K562 (cell line): ENCODE data around the gene LRRC26. TPM values are rescaled to one million over a fixed set of nuclear protein-coding genes. Genes with fewer than 3 reads are reported as not detected.
A peak's percentile ranks its signal among the peaks of the same experiment; 100 is the strongest.

Experiments used
- ATAC-seq: fragments of 200-7000 bp; cut with Tn5 transposase; 3 replicates; pipeline ENCODE4 v1.9.1; 2020; ENCODE audit warnings: moderate library complexity
- BruUV-seq: library from RNA; stranded (reverse); fragments of 400-500 nt; replicated peaks from 2 replicates; lab custom pipeline; 2021; lab: Mats Ljungman, UMichigan
- CTCF ChIA-PET: fragments of 300-600 bp; formaldehyde crosslinking; extraction: SDS; loops from one replicate; lab custom pipeline; 2021; ENCODE audit warnings: low intra/inter-chr PET ratio; lab: Yijun Ruan, JAX
- POLR2A ChIA-PET: fragments of 300-600, 350-650 bp; sonication (Branson Sonifier 250); formaldehyde crosslinking; extraction: SDS; loops from one replicate; lab custom pipeline; 2021; ENCODE audit warnings: antibody characterized with exemption, inconsistent platforms; lab: Yijun Ruan, JAX
- DNase-seq, 4 experiments: peaks; one replicate each; pipeline versions ENCODE4 v3.0.0 to v3.0.0-alpha.2; 2011 to 2018; ENCODE audit warnings: low spot score in 3 of 4, mixed read lengths in 3 of 4; ENCODE audit errors: extremely low read depth in 1 of 4
- FAIRE-seq: peaks from 2 replicates; lab custom pipeline; 2011; peaks lifted over from hg19 to GRCh38; lab: Jason Lieb, UNC
- H2AFZ ChIP-seq: 2 replicates; pipeline ENCODE4 v1.6.0; 2011; ENCODE audit warnings: low read depth, low read length, control low read depth, inconsistent platforms
- H3K27ac ChIP-seq: fragments of 200-600 bp; 3 replicates; pipeline ENCODE4 v1.8.0; 2011; ENCODE audit warnings: low read depth, mild to moderate bottlenecking, control low read depth, inconsistent platforms, low read length, moderate library complexity, mixed read lengths; ENCODE audit errors: extremely low read depth
- H3K27me3 ChIP-seq, 2 experiments: fragments of 300-600 bp in 1 of 2; 2 replicates in 1 of 2; 3 replicates in 1 of 2; pipeline versions ENCODE4 v1.6.0 to v1.8.0; 2011; ENCODE audit warnings: inconsistent platforms in 2 of 2, low read length in 2 of 2, mild to moderate bottlenecking in 1 of 2, mixed read lengths in 1 of 2, moderate library complexity in 1 of 2; ENCODE audit not compliant: control insufficient read depth in 2 of 2, insufficient read depth in 2 of 2
- H3K36me3 ChIP-seq: fragments of 300-600 bp; 3 replicates; pipeline ENCODE4 v1.8.0; 2011; ENCODE audit warnings: mild to moderate bottlenecking, low read length, inconsistent platforms; ENCODE audit not compliant: control insufficient read depth, insufficient read depth
- H3K4me1 ChIP-seq, 2 experiments: fragments of 200-600 bp in 1 of 2; replicated peaks in 1 of 2; 2 replicates in 1 of 2; 3 replicates in 1 of 2; pipeline versions ENCODE4 v1.5.1 to v1.8.0; 2011; ENCODE audit warnings: inconsistent platforms in 2 of 2, low read length in 2 of 2, mild to moderate bottlenecking in 1 of 2, mixed read lengths in 1 of 2, moderate library complexity in 1 of 2; ENCODE audit not compliant: control insufficient read depth in 2 of 2, insufficient read depth in 2 of 2
- H3K4me2 ChIP-seq: 2 replicates; pipeline ENCODE4 v1.6.1; 2011; ENCODE audit warnings: low read length, control low read depth, inconsistent platforms, mixed read lengths; ENCODE audit not compliant: insufficient read depth
- H3K4me3 ChIP-seq: fragments of 200-600 bp; sonication (generic), shearing (Covaris generic); 2 replicates; pipeline ENCODE4 v1.5.1; 2016; ENCODE audit warnings: control low read depth, inconsistent platforms
- H3K79me2 ChIP-seq: fragments of 200-600 bp; 3 replicates; pipeline ENCODE4 v1.8.0; 2011; ENCODE audit warnings: low read length, inconsistent platforms; ENCODE audit not compliant: control insufficient read depth, insufficient read depth
- H3K9ac ChIP-seq, 2 experiments: 2 replicates each; pipeline versions ENCODE4 v1.6.0 to v1.6.1; 2011; ENCODE audit warnings: low read depth in 2 of 2, low read length in 2 of 2, control low read depth in 1 of 2, inconsistent platforms in 1 of 2, mild to moderate bottlenecking in 1 of 2, mixed read lengths in 1 of 2; ENCODE audit not compliant: insufficient read depth in 1 of 2
- H3K9me1 ChIP-seq: one replicate; pipeline ENCODE4 v1.6.0; 2011; ENCODE audit warnings: inconsistent platforms, mild to moderate bottlenecking, low read length, moderate library complexity; ENCODE audit not compliant: control insufficient read depth, insufficient read depth
- H3K9me3 ChIP-seq: replicated peaks from 2 replicates; pipeline ENCODE4 v1.5.1; 2011; ENCODE audit warnings: low read depth, low read length, inconsistent platforms; ENCODE audit not compliant: control insufficient read depth, insufficient read depth
- H4K20me1 ChIP-seq: replicated peaks from 2 replicates; pipeline ENCODE4 v1.6.1; 2011; ENCODE audit warnings: low read length, inconsistent platforms, mixed read lengths; ENCODE audit not compliant: control insufficient read depth, insufficient read depth
- EHMT2 ChIP-seq: fragments of 450-650 bp; IDR thresholded peaks from 2 replicates; pipeline ENCODE4 v1.6.1; 2018; ENCODE audit warnings: antibody characterized with exemption
- MIER1 ChIP-seq: fragments of 450-650 bp; IDR thresholded peaks from 2 replicates; pipeline ENCODE4 v1.6.1; 2016; ENCODE audit warnings: antibody characterized with exemption, mild to moderate bottlenecking, low read depth
- SIN3B ChIP-seq: fragments of 450-650 bp; IDR thresholded peaks from 2 replicates; pipeline ENCODE4 v1.6.1; 2017; ENCODE audit warnings: low read depth, mild to moderate bottlenecking, moderate library complexity
- TGIF2 ChIP-seq: sonication (generic); formaldehyde crosslinking; IDR thresholded peaks from 2 replicates; pipeline ENCODE4 v1.8.1; 2022; ENCODE audit warnings: mild to moderate bottlenecking, missing genetic modification reagents, moderate library complexity
- WGBS: fragments of 100-300 bp; shearing (Covaris generic); methylation state at CpG from one replicate; pipeline ENCODE4 v1.1.6; 2016; ENCODE audit warnings: low coverage, mixed read lengths; ENCODE audit not compliant: insufficient coverage; ENCODE audit errors: missing lambda C conversion rate; 5-methylcytosine and 5-hydroxymethylcytosine counted together
- in situ Hi-C: fragments of 300-500 bp; cut with MboI; formaldehyde crosslinking; loops from 4 replicates; pipeline ENCODE4 v1.15.0; 2018; ENCODE audit warnings: inconsistent platforms, mixed read lengths
- intact Hi-C: fragments of 100-400 bp; cut with micrococcal nuclease; formaldehyde crosslinking; loops from 2 replicates; pipeline ENCODE4 v1.14.2; 2022
- polyA plus RNA-seq, 8 experiments: library from polyadenylated mRNA; depleted of rRNA in 4 of 8; stranded (reverse) in 5 of 8; unstranded in 3 of 8; fragments of >200 nt; fragmentation: Nextera tagmentation in 2 of 8; fragmentation: Illumina TruSeq in 1 of 8; extraction: Ambion mirVana in 2 of 8; extraction: Trizol in 1 of 8; gene quantifications; 2 replicates each; pipeline versions ENCODE4 v1.2.1 to v1.2.3, GENCODE V29; 2011 to 2014; ENCODE audit warnings: inconsistent platforms in 1 of 8, missing spikeins in 1 of 8
- total RNA-seq, 7 experiments: library from RNA; depleted of rRNA in 6 of 7; stranded (reverse); fragments of >200 nt in 6 of 7; fragmentation: Illumina TruSeq in 2 of 7; extraction: Trizol in 2 of 7; gene quantifications; 2 replicates each; pipeline versions ENCODE4 v1.2.1 to v1.2.3, GENCODE V29; 2011 to 2021; ENCODE audit warnings: low replicate concordance in 1 of 7
- TF ChIP-seq, protein P1 (sequence below), 2 experiments: fragments of 450-650 bp; formaldehyde crosslinking in 1 of 2; IDR thresholded peaks; 2 replicates each; pipeline versions ENCODE4 v1.4.0 to v1.6.1; 2014 to 2020; ENCODE audit warnings: mild to moderate bottlenecking in 2 of 2, borderline replicate concordance in 1 of 2, low read depth in 1 of 2

The LRRC26 gene
- total and polyA plus RNA-seq, 9 of the 15 experiments (the other 6 are each of a cell fraction or from before 2014, with no cell fraction given): not detected

DNA sequence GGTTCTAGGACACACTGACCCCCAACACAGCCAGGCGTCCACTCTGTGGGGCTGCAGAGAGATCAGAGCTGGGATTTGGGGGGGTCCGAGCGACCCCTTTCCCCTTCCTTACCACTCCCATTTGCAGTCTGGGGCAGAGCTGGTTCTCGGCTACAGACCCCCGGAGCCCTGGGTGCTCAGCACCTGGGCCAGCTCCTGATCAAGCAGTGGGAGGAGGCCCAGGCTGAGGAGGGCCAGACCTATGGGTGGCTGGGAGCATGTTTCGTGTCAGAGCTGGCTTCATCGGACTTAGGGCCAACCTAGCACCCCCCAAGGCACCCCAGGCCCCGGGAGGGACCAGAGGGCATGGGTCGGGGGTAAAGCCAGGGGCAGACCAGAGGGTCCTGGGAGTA, 23.3 kb downstream of the LRRC26 start:
- POLR2A ChIA-PET: interaction anchor here (0.6 to 1.0 kb wide), 3 partner anchors 9 to 358 kb away, joined by 3 to 5 read pairs (median 3); no protein-coding TSS in a partner anchor

More for the DNA sequence above, 23.3 kb downstream of the LRRC26 start:
- no TSS peak for BruUV-seq
- Histone ChIP-seq H3K4me2 (no peak overlapping the region), H3K27ac (no peak overlapping the region), H3K9me1 (no peaks in the 10 kb centered on the region), H3K4me1 (peaks cover 8 to 52% of the 10 kb centered on the region in 2 experiments; a peak in 3 of 5 replicates), H3K27me3 (peaks cover 9 to 25% of the 10 kb centered on the region in 2 experiments; a peak in 4 of 5 replicates), H3K9me3 (no peaks in the 10 kb centered on the region), H3K79me2 (no peaks in the 10 kb centered on the region), H3K9ac (no peak overlapping the region), H3K36me3 (no peaks in the 10 kb centered on the region), H3K4me3 (no peak overlapping the region), H2AFZ (no peak overlapping the region), H4K20me1 (0 out of 2 replicates have a peak, but pooled peaks cover 5% of the 10 kb centered on the region)
- ATAC-seq (no peak), DNase-seq (peak in 1 of 4 experiments; percentile 19), FAIRE-seq (no peak)
- in situ Hi-C loops: no loop called here
- CTCF ChIA-PET: interaction anchor here (0.6 kb wide), 1 partner anchor 113 kb away, joined by 3 read pairs; no protein-coding TSS in a partner anchor
- 20% methylated on average over 5 of the region's 9 CpGs for WGBS
- intact Hi-C loops: no loop called here
- TF ChIP-seq TGIF2 (CRISPR knock-in tag): no peak
- no peak for TF ChIP-seq SIN3B
- TF ChIP-seq, protein P1, sequence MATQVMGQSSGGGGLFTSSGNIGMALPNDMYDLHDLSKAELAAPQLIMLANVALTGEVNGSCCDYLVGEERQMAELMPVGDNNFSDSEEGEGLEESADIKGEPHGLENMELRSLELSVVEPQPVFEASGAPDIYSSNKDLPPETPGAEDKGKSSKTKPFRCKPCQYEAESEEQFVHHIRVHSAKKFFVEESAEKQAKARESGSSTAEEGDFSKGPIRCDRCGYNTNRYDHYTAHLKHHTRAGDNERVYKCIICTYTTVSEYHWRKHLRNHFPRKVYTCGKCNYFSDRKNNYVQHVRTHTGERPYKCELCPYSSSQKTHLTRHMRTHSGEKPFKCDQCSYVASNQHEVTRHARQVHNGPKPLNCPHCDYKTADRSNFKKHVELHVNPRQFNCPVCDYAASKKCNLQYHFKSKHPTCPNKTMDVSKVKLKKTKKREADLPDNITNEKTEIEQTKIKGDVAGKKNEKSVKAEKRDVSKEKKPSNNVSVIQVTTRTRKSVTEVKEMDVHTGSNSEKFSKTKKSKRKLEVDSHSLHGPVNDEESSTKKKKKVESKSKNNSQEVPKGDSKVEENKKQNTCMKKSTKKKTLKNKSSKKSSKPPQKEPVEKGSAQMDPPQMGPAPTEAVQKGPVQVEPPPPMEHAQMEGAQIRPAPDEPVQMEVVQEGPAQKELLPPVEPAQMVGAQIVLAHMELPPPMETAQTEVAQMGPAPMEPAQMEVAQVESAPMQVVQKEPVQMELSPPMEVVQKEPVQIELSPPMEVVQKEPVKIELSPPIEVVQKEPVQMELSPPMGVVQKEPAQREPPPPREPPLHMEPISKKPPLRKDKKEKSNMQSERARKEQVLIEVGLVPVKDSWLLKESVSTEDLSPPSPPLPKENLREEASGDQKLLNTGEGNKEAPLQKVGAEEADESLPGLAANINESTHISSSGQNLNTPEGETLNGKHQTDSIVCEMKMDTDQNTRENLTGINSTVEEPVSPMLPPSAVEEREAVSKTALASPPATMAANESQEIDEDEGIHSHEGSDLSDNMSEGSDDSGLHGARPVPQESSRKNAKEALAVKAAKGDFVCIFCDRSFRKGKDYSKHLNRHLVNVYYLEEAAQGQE (IDR thresholded peaks at IDR 0.05; ENCODE audit: borderline replicate concordance): peak; percentile 78
- TF ChIP-seq, protein P1 (CRISPR knock-in tag; IDR thresholded peaks at IDR 0.05; ENCODE audit: low read depth): no peak
- TF ChIP-seq MIER1: peak; percentile 53; the same call in 1 of the 2 replicates
- TF ChIP-seq EHMT2: peak; percentile 27; the same call in 1 of the 2 replicates
